ENCODE results near the gene SF3A1.

DNA sequence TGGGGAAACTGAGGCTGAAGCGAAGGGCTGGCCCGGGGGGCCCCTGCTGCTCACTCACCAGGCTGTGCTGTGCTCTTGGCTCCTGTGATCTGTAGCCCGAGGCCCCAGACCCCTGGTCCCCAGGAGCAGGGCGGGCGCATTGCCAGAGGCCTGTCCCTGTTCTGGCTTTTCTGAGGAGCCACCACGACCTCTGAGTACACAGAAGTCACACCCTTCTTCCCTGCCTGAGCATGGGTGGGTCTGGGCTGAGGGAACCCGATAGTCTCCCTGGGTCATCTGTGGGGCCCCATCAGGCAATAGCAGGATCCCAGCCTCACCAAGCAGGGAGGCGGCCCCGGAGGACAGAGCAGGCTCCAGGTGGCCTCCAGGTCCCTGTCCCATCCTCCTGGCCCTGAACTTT is 72.5 kb downstream of the SF3A1 start:
- TF ChIP-seq TAF1 (IDR thresholded peaks at IDR 0.05; ENCODE audit: low read depth) = no peak
- no peak for TF ChIP-seq RAD21 (conservative IDR thresholded peaks at IDR 0.05)
- TF ChIP-seq, protein P1, sequence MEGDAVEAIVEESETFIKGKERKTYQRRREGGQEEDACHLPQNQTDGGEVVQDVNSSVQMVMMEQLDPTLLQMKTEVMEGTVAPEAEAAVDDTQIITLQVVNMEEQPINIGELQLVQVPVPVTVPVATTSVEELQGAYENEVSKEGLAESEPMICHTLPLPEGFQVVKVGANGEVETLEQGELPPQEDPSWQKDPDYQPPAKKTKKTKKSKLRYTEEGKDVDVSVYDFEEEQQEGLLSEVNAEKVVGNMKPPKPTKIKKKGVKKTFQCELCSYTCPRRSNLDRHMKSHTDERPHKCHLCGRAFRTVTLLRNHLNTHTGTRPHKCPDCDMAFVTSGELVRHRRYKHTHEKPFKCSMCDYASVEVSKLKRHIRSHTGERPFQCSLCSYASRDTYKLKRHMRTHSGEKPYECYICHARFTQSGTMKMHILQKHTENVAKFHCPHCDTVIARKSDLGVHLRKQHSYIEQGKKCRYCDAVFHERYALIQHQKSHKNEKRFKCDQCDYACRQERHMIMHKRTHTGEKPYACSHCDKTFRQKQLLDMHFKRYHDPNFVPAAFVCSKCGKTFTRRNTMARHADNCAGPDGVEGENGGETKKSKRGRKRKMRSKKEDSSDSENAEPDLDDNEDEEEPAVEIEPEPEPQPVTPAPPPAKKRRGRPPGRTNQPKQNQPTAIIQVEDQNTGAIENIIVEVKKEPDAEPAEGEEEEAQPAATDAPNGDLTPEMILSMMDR (IDR thresholded peaks at IDR 0.05; ENCODE audit: poor library complexity, severe bottlenecking) = no peak
- no peak for TF ChIP-seq EP300 (conservative IDR thresholded peaks at IDR 0.05; ENCODE audit: poor library complexity, severe bottlenecking)
- no peak for TF ChIP-seq POLR2AphosphoS5 (IDR thresholded peaks at IDR 0.05)
